H9 (cell line): ENCODE results near the gene B9D2. TPM values are rescaled to one million over a fixed set of nuclear protein-coding genes. Genes with fewer than 3 reads are reported as not detected.

ENCODE experiments used
- DNase-seq: peaks from one replicate; pipeline ENCODE4 v3.0.0-alpha.2; 2017
- H2AFZ ChIP-seq: one replicate; pipeline ENCODE4 v1.6.1; 2013; ENCODE audit warnings: mild to moderate bottlenecking, low read length, control low read depth, moderate library complexity
- H2AK5ac ChIP-seq: 2 replicates; pipeline ENCODE4 v1.6.1; 2013; ENCODE audit warnings: low read length, control low read depth, mixed read lengths; ENCODE audit not compliant: insufficient read length
- H2BK120ac ChIP-seq: one replicate; pipeline ENCODE4 v1.6.1; 2013; ENCODE audit warnings: low read depth, mild to moderate bottlenecking, low read length, control low read depth, inconsistent platforms; ENCODE audit not compliant: poor library complexity, severe bottlenecking
- H2BK12ac ChIP-seq: 2 replicates; pipeline ENCODE4 v1.6.1; 2013; ENCODE audit warnings: low read length, control low read depth, mixed read lengths, low read depth; ENCODE audit not compliant: insufficient read length
- H2BK15ac ChIP-seq: 2 replicates; pipeline ENCODE4 v1.6.1; 2013; ENCODE audit warnings: low read depth, low read length, control low read depth
- H2BK20ac ChIP-seq: one replicate; pipeline ENCODE4 v1.6.1; 2013; ENCODE audit warnings: low read depth, mild to moderate bottlenecking, low read length, control low read depth, inconsistent platforms; ENCODE audit not compliant: poor library complexity, severe bottlenecking
- H2BK5ac ChIP-seq: 2 replicates; pipeline ENCODE4 v1.6.1; 2013; ENCODE audit warnings: low read length, control low read depth, mixed read lengths; ENCODE audit not compliant: insufficient read length
- H3K14ac ChIP-seq: 2 replicates; pipeline ENCODE4 v1.6.1; 2013; ENCODE audit warnings: low read length, control low read depth; ENCODE audit not compliant: insufficient read depth
- H3K18ac ChIP-seq: 2 replicates; pipeline ENCODE4 v1.6.1; 2013; ENCODE audit warnings: low read depth, mild to moderate bottlenecking, mixed read lengths, low read length, control low read depth; ENCODE audit not compliant: insufficient read length
- H3K23ac ChIP-seq: 2 replicates; pipeline ENCODE4 v1.6.1; 2013; ENCODE audit warnings: low read length, control low read depth, mixed read lengths, low read depth; ENCODE audit not compliant: insufficient read length
- H3K23me2 ChIP-seq: 2 replicates; pipeline ENCODE4 v1.6.1; 2013; ENCODE audit warnings: low read depth, mild to moderate bottlenecking, mixed read lengths, low read length, control low read depth; ENCODE audit not compliant: insufficient read length, poor library complexity, severe bottlenecking
- H3K27ac ChIP-seq: 2 replicates; pipeline ENCODE4 v1.5.1; 2013; ENCODE audit warnings: low read length, control low read depth, mixed read lengths, low read depth; ENCODE audit not compliant: insufficient read length
- H3K27me3 ChIP-seq: 2 replicates; pipeline ENCODE4 v1.6.1; 2013; ENCODE audit warnings: low read length, control low read depth, inconsistent platforms; ENCODE audit not compliant: insufficient read depth
- H3K4ac ChIP-seq: 2 replicates; pipeline ENCODE4 v1.6.1; 2013; ENCODE audit warnings: low read depth, mild to moderate bottlenecking, control low read depth, inconsistent platforms, low read length, moderate library complexity
- H3K4me1 ChIP-seq: 2 replicates; pipeline ENCODE4 v1.6.1; 2013; ENCODE audit warnings: low read length, control low read depth, inconsistent platforms; ENCODE audit not compliant: insufficient read depth
- H3K4me2 ChIP-seq: 2 replicates; pipeline ENCODE4 v1.6.1; 2013; ENCODE audit warnings: low read length, control low read depth, mixed read lengths; ENCODE audit not compliant: insufficient read length, insufficient read depth
- H3K56ac ChIP-seq: 2 replicates; pipeline ENCODE4 v1.6.1; 2013; ENCODE audit warnings: low read depth, mild to moderate bottlenecking, mixed read lengths, low read length, control low read depth; ENCODE audit not compliant: insufficient read length
- H3K79me1 ChIP-seq: 2 replicates; pipeline ENCODE4 v1.6.1; 2013; ENCODE audit warnings: low read depth, mild to moderate bottlenecking, moderate library complexity, low read length, control low read depth, inconsistent platforms; ENCODE audit not compliant: insufficient read depth, poor library complexity, severe bottlenecking
- H3K79me2 ChIP-seq: 2 replicates; pipeline ENCODE4 v1.6.1; 2013; ENCODE audit warnings: low read length, control low read depth, inconsistent platforms; ENCODE audit not compliant: insufficient read depth
- H3K9ac ChIP-seq: 2 replicates; pipeline ENCODE4 v1.6.1; 2013; ENCODE audit warnings: low read length, control low read depth, mixed read lengths; ENCODE audit not compliant: insufficient read length; ENCODE audit errors: extremely low read depth
- H3K9me3 ChIP-seq: one replicate; pipeline ENCODE4 v1.6.1; 2013; ENCODE audit warnings: low read depth, low read length, inconsistent platforms; ENCODE audit not compliant: control insufficient read depth
- H3T11ph ChIP-seq: one replicate; pipeline ENCODE4 v1.6.1; 2013; ENCODE audit warnings: mild to moderate bottlenecking, low read length, control low read depth, inconsistent platforms
- H4K20me1 ChIP-seq: one replicate; pipeline ENCODE4 v1.6.1; 2013; ENCODE audit not compliant: control insufficient read depth, insufficient read length, insufficient read depth
- H4K5ac ChIP-seq: 2 replicates; pipeline ENCODE4 v1.6.1; 2013; ENCODE audit warnings: low read depth, mild to moderate bottlenecking, mixed read lengths, low read length, control low read depth; ENCODE audit not compliant: insufficient read length
- H4K8ac ChIP-seq: replicated peaks from 2 replicates; pipeline ENCODE4 v1.6.1; 2013; ENCODE audit warnings: low read length, control low read depth, mixed read lengths, low read depth; ENCODE audit not compliant: insufficient read length
- H4K91ac ChIP-seq: 2 replicates; pipeline ENCODE4 v1.6.1; 2013; ENCODE audit warnings: low read depth, mild to moderate bottlenecking, moderate library complexity, mixed read lengths, low read length, control low read depth; ENCODE audit not compliant: insufficient read length
- H3K27ac Mint-ChIP-seq, 3 experiments: 2 replicates in 2 of 3; 3 replicates in 1 of 3; pipeline ENCODE4 v1.8.0; 2020 to 2021; ENCODE audit warnings: mixed read lengths in 3 of 3, mild to moderate bottlenecking in 1 of 3, moderate library complexity in 1 of 3
- H3K27me3 Mint-ChIP-seq: 2 replicates; pipeline ENCODE4 v1.8.0; 2021; ENCODE audit warnings: low read depth, mild to moderate bottlenecking, moderate library complexity, mixed read lengths
- H3K36me3 Mint-ChIP-seq, 3 experiments: 2 replicates in 2 of 3; 3 replicates in 1 of 3; pipeline ENCODE4 v1.8.0; 2020 to 2021; ENCODE audit warnings: low read depth in 3 of 3, mixed read lengths in 3 of 3; ENCODE audit not compliant: insufficient read depth in 1 of 3
- H3K4me1 Mint-ChIP-seq, 2 experiments: 2 replicates each; pipeline ENCODE4 v1.8.0; 2020; ENCODE audit warnings: mixed read lengths in 2 of 2
- H3K4me3 Mint-ChIP-seq, 2 experiments: 2 replicates in 1 of 2; 3 replicates in 1 of 2; pipeline ENCODE4 v1.8.0; 2020 to 2021; ENCODE audit warnings: mild to moderate bottlenecking in 2 of 2, mixed read lengths in 2 of 2, moderate library complexity in 1 of 2
- H3K9me3 Mint-ChIP-seq, 2 experiments: 2 replicates in 1 of 2; 3 replicates in 1 of 2; pipeline ENCODE4 v1.8.0; 2020; ENCODE audit warnings: mild to moderate bottlenecking in 2 of 2, mixed read lengths in 2 of 2, moderate library complexity in 1 of 2
- CTCF ChIP-seq: fragments of 200-600 bp; sonication (generic); conservative IDR thresholded peaks from 3 replicates; pipeline ENCODE4 v1.8.0; 2021; ENCODE audit warnings: antibody characterized with exemption, mild to moderate bottlenecking
- WGBS: extraction: QIAGEN DNeasy Blood & Tissue Kit; methylation state at CpG from one replicate; pipeline ENCODE4 v1.1.7; 2013; ENCODE audit warnings: missing lambda C conversion rate, low lambda C conversion rate, mixed read lengths; ENCODE audit not compliant: insufficient read length; ENCODE audit errors: extremely low coverage; 5-methylcytosine and 5-hydroxymethylcytosine counted together
- total RNA-seq: library from RNA; stranded (reverse); gene quantifications from 2 replicates; pipeline ENCODE4 v1.2.1, GENCODE V29; 2021

The B9D2 gene
- total RNA-seq, 1 experiment from 2014 or later = 4.8 TPM

GRCh38 chr19:41402010-41402409 is 38.1 kb upstream of the B9D2 start:
- TF ChIP-seq CTCF = no peak
- Histone ChIP-seq H2AK5ac (no peak overlapping the region), H3K14ac (no peak overlapping the region), H2BK5ac (no peak overlapping the region), H3K27ac (no peak overlapping the region), H3T11ph (no peak overlapping the region), H3K4ac (no peak overlapping the region), H3K79me1 (peaks cover 6% of the 10 kb centered on the region), H2BK20ac (no peak overlapping the region), H3K23ac (no peak overlapping the region), H4K5ac (no peak overlapping the region), H2BK12ac (no peak overlapping the region), H3K18ac (no peak overlapping the region), H2BK120ac (no peak overlapping the region), H3K4me2 (no peak overlapping the region), H3K9me3 (no peaks in the 10 kb centered on the region), H2BK15ac (no peak overlapping the region), H3K23me2 (peaks cover 7% of the 10 kb centered on the region), H2AFZ (no peak overlapping the region), H4K91ac (no peak overlapping the region), H4K20me1 (no peaks in the 10 kb centered on the region), H4K8ac (no peak overlapping the region), H3K9ac (no peak overlapping the region), H3K27me3 (no peaks in the 10 kb centered on the region), H3K4me1 (no peaks in the 10 kb centered on the region), H3K56ac (no peak overlapping the region), H3K79me2 (no peaks in the 10 kb centered on the region)
- Mint-ChIP-seq H3K4me1 (peaks cover 15% of the 10 kb centered on the region in 2 experiments), H3K27me3 (no peaks in the 10 kb centered on the region; the same call in 1 of the 2 replicates), H3K36me3 (peaks cover 0 to 1% (median 0%) of the 10 kb centered on the region in 3 experiments; a peak in 2 of 7 replicates), H3K4me3 (no peak overlapping the region), H3K27ac (no peak overlapping the region; a peak in 1 of 7 replicates), H3K9me3 (no peaks in the 10 kb centered on the region; a peak in 1 of 5 replicates)
- WGBS = no CpG with 5 or more reads among the region's 3 CpGs
- no peak for DNase-seq
